Suprapubic skin (tissue), 4 donors: ENCODE data around the gene ZNF322. TPM values are rescaled to one million over a fixed set of nuclear protein-coding genes. Genes with fewer than 3 reads are reported as not detected.

Experiments
- DNase-seq, 2 donors: peaks; one replicate each; pipeline ENCODE4 v3.0.0-alpha.2; 2019; ENCODE audit warnings: low spot score in 2 of 2
- H3K27ac ChIP-seq: fragments of 200-600 bp; sonication (generic); one replicate; pipeline ENCODE4 v1.5.1; 2019
- H3K27me3 ChIP-seq: fragments of 200-600 bp; sonication (generic); one replicate; pipeline ENCODE4 v1.5.1; 2019
- H3K36me3 ChIP-seq: fragments of 200-600 bp; sonication (generic); one replicate; pipeline ENCODE4 v1.5.1; 2019
- H3K4me1 ChIP-seq: fragments of 200-600 bp; sonication (generic); one replicate; pipeline ENCODE4 v1.5.1; 2019
- H3K4me3 ChIP-seq: fragments of 200-600 bp; sonication (generic); one replicate; pipeline ENCODE4 v1.5.1; 2019; ENCODE audit warnings: mild to moderate bottlenecking
- H3K9me3 ChIP-seq: fragments of 200-600 bp; sonication (generic); one replicate; pipeline ENCODE4 v1.5.1; 2019
- CTCF ChIP-seq, 2 donors: fragments of 200-600 bp in 1 of 2; fragments of 450-650 bp in 1 of 2; sonication (generic) in 1 of 2; IDR thresholded peaks; one replicate each; pipeline ENCODE4 v1.5.1; 2016 to 2019; ENCODE audit warnings: antibody characterized with exemption in 2 of 2, mild to moderate bottlenecking in 1 of 2, moderate library complexity in 1 of 2
- EP300 ChIP-seq: sonication (generic); formaldehyde crosslinking; IDR thresholded peaks from one replicate; pipeline ENCODE4 v1.6.1; 2017; ENCODE audit warnings: antibody characterized with exemption
- POLR2A ChIP-seq, 2 donors: fragments of 450-650 bp; IDR thresholded peaks; one replicate each; pipeline ENCODE4 v1.6.1; 2017; ENCODE audit warnings: antibody characterized with exemption in 2 of 2, mild to moderate bottlenecking in 2 of 2, moderate library complexity in 2 of 2
- POLR2AphosphoS5 ChIP-seq, 3 donors: sonication (generic); formaldehyde crosslinking; IDR thresholded peaks; one replicate each; pipeline ENCODE4 v1.6.1; 2017; ENCODE audit warnings: antibody characterized with exemption in 3 of 3
- WGBS: methylation state at CpG from one replicate; pipeline ENCODE4 v1.1.5; 2018; 5-methylcytosine and 5-hydroxymethylcytosine counted together
- total RNA-seq, 4 donors: library from RNA; depleted of rRNA; stranded (reverse); fragments of >200 nt; gene quantifications; one replicate each; pipeline ENCODE4 v1.1.0, GENCODE V29; 2016

Gene ZNF322
- total RNA-seq, 4 donors from 2014 or later: 9.4 to 11.6 (median 10.1) TPM

- DNase-seq: no peak
- WGBS: 86% methylated on average over 3 of the region's 3 CpGs
Observed at GRCh38 chr6:26604026-26604425, 55.5 kb downstream of the ZNF322 start.

GRCh38 chr6:26602262-26602661 lies 57.3 kb downstream of the ZNF322 start:
- Histone ChIP-seq H3K4me3 (no peak overlapping the region), H3K9me3 (no peaks in the 10 kb centered on the region), H3K27ac (no peak overlapping the region), H3K36me3 (peaks cover 18% of the 10 kb centered on the region), H3K4me1 (peaks cover 9% of the 10 kb centered on the region), H3K27me3 (no peaks in the 10 kb centered on the region)
- DNase-seq: no peak
- TF ChIP-seq POLR2AphosphoS5 (IDR thresholded peaks at IDR 0.05): no peak
- TF ChIP-seq EP300: no peak
- TF ChIP-seq POLR2A (IDR thresholded peaks at IDR 0.05): no peak
- no peak for TF ChIP-seq CTCF (IDR thresholded peaks at IDR 0.05)
- 86% methylated on average over 3 of the region's 3 CpGs for WGBS

More at GRCh38 chr6:26604026-26604425, 55.5 kb downstream of the ZNF322 start:
- Histone ChIP-seq H3K36me3 (peaks cover 7% of the 10 kb centered on the region), H3K27me3 (no peaks in the 10 kb centered on the region), H3K4me1 (no peaks in the 10 kb centered on the region), H3K9me3 (no peaks in the 10 kb centered on the region), H3K4me3 (no peak overlapping the region), H3K27ac (no peak overlapping the region)
- TF ChIP-seq POLR2AphosphoS5 (IDR thresholded peaks at IDR 0.05) (no peak), CTCF (IDR thresholded peaks at IDR 0.05) (no peak), POLR2A (IDR thresholded peaks at IDR 0.05) (no peak), EP300 (no peak)

GRCh38 chr6:26600759-26601158 lies 58.8 kb downstream of the ZNF322 start:
- H3K36me3 ChIP-seq: peaks cover 18% of the 10 kb centered on the region
- H3K4me1 ChIP-seq: peaks cover 16% of the 10 kb centered on the region
- no peak for TF ChIP-seq CTCF (IDR thresholded peaks at IDR 0.05)
- TF ChIP-seq POLR2AphosphoS5 (IDR thresholded peaks at IDR 0.05): no peak
- no peak for TF ChIP-seq POLR2A (IDR thresholded peaks at IDR 0.05)
- no peak for TF ChIP-seq EP300
- H3K4me3 ChIP-seq: no peak overlapping the region
- no peaks in the 10 kb centered on the region for H3K9me3 ChIP-seq
- no peaks in the 10 kb centered on the region for H3K27me3 ChIP-seq
- H3K27ac ChIP-seq: no peak overlapping the region
- no peak for DNase-seq

GRCh38 chr6:26599591-26599990 lies 60.0 kb downstream of the ZNF322 start:
- H3K9me3 ChIP-seq: no peaks in the 10 kb centered on the region
- no peak overlapping the region for H3K4me3 ChIP-seq
- no peak for TF ChIP-seq POLR2AphosphoS5 (IDR thresholded peaks at IDR 0.05)
- TF ChIP-seq EP300: no peak
- no peak for TF ChIP-seq POLR2A (IDR thresholded peaks at IDR 0.05)
- TF ChIP-seq CTCF (IDR thresholded peaks at IDR 0.05): no peak
- DNase-seq: no peak
- H3K4me1 ChIP-seq: peaks cover 23% of the 10 kb centered on the region
- WGBS: 81% methylated on average over 1 of the region's 1 CpG
- H3K36me3 ChIP-seq: peaks cover 18% of the 10 kb centered on the region
- H3K27ac ChIP-seq: no peak overlapping the region
- H3K27me3 ChIP-seq: no peaks in the 10 kb centered on the region

- 89% methylated on average over 1 of the region's 1 CpG for WGBS
- TF ChIP-seq EP300 (no peak), POLR2AphosphoS5 (IDR thresholded peaks at IDR 0.05) (no peak), CTCF (IDR thresholded peaks at IDR 0.05) (no peak), POLR2A (IDR thresholded peaks at IDR 0.05) (no peak)
Observed at GRCh38 chr6:26599134-26599533, 60.4 kb downstream of the ZNF322 start.

More at GRCh38 chr6:26599134-26599533, 60.4 kb downstream of the ZNF322 start:
- Histone ChIP-seq H3K27me3 (peaks cover 3% of the 10 kb centered on the region), H3K27ac (no peak overlapping the region), H3K36me3 (peaks cover 18% of the 10 kb centered on the region), H3K4me3 (no peak overlapping the region), H3K4me1 (peaks cover 23% of the 10 kb centered on the region), H3K9me3 (no peaks in the 10 kb centered on the region)
- no peak for DNase-seq
